Liver (tissue), 9 donors: ENCODE measurements around the gene PTPRN2. TPM values are rescaled to one million over a fixed set of nuclear protein-coding genes. Genes with fewer than 3 reads are reported as not detected.

Source experiments
- DNase-seq: peaks from one replicate; pipeline ENCODE4 v3.0.0-alpha.2; 2017; ENCODE audit warnings: low spot score
- H3K27ac ChIP-seq, 2 donors: one replicate each; pipeline ENCODE4 v1.7.0; 2013; ENCODE audit warnings: inconsistent platforms in 2 of 2, low read length in 2 of 2, control low read depth in 1 of 2, low read depth in 1 of 2, mild to moderate bottlenecking in 1 of 2
- H3K27me3 ChIP-seq, 4 donors: one replicate each; pipeline versions ENCODE4 v1.6.1 to v1.7.0; 2013; ENCODE audit warnings: low read length in 3 of 4, inconsistent platforms in 1 of 4, mild to moderate bottlenecking in 1 of 4, moderate library complexity in 1 of 4; ENCODE audit not compliant: control insufficient read depth in 4 of 4, insufficient read depth in 4 of 4
- H3K36me3 ChIP-seq, 4 donors: one replicate each; pipeline versions ENCODE4 v1.6.1 to v1.7.0; 2013; ENCODE audit warnings: low read length in 3 of 4, mild to moderate bottlenecking in 3 of 4, low read depth in 1 of 4, moderate library complexity in 1 of 4; ENCODE audit not compliant: control insufficient read depth in 4 of 4, insufficient read depth in 3 of 4
- H3K4me1 ChIP-seq, 4 donors: one replicate each; pipeline versions ENCODE4 v1.6.1 to v1.7.0; 2013; ENCODE audit warnings: low read length in 3 of 4, mild to moderate bottlenecking in 3 of 4, moderate library complexity in 1 of 4; ENCODE audit not compliant: control insufficient read depth in 4 of 4, insufficient read depth in 4 of 4
- H3K4me3 ChIP-seq, 3 donors: one replicate each; pipeline versions ENCODE4 v1.6.1 to v1.7.0; 2013; ENCODE audit warnings: low read length in 3 of 3, control low read depth in 1 of 3, low read depth in 1 of 3, mild to moderate bottlenecking in 1 of 3
- H3K9ac ChIP-seq, 2 donors: one replicate each; pipeline ENCODE4 v1.7.0; 2013; ENCODE audit warnings: low read length in 2 of 2, mild to moderate bottlenecking in 2 of 2, moderate library complexity in 2 of 2, control low read depth in 1 of 2, low read depth in 1 of 2
- H3K9me3 ChIP-seq, 4 donors: one replicate each; pipeline versions ENCODE4 v1.6.1 to v1.7.0; 2013; ENCODE audit warnings: low read length in 3 of 4; ENCODE audit not compliant: control insufficient read depth in 4 of 4
- EGR1 ChIP-seq, 2 donors: IDR thresholded peaks; 2 replicates each; pipeline ENCODE4 v1.6.1; 2016 to 2018; ENCODE audit warnings: antibody characterized with exemption in 2 of 2, low read depth in 2 of 2
- FOXA1 ChIP-seq: IDR thresholded peaks from 2 replicates; pipeline ENCODE4 v1.6.1; 2016; ENCODE audit warnings: antibody characterized with exemption
- FOXA2 ChIP-seq: IDR thresholded peaks from 2 replicates; pipeline ENCODE4 v1.6.1; 2016; ENCODE audit warnings: antibody characterized with exemption
- GABPA ChIP-seq, 2 donors: IDR thresholded peaks in 1 of 2; conservative IDR thresholded peaks in 1 of 2; 2 replicates each; pipeline ENCODE4 v1.6.1; 2016; ENCODE audit warnings: antibody characterized with exemption in 2 of 2, mild to moderate bottlenecking in 1 of 2, moderate library complexity in 1 of 2
- HNF4A ChIP-seq, 2 donors: conservative IDR thresholded peaks; 2 replicates each; pipeline ENCODE4 v1.6.1; 2016; ENCODE audit warnings: antibody characterized with exemption in 2 of 2, mild to moderate bottlenecking in 2 of 2
- HNF4G ChIP-seq: IDR thresholded peaks from 2 replicates; pipeline ENCODE4 v1.6.1; 2016; ENCODE audit warnings: antibody characterized with exemption
- JUND ChIP-seq, 2 donors: IDR thresholded peaks; 2 replicates each; pipeline ENCODE4 v1.6.1; 2016; ENCODE audit warnings: antibody characterized with exemption in 2 of 2
- NR2F2 ChIP-seq: IDR thresholded peaks from 2 replicates; pipeline ENCODE4 v1.6.1; 2016; ENCODE audit warnings: antibody characterized with exemption
- RAD21 ChIP-seq, 2 donors: IDR thresholded peaks; 2 replicates each; pipeline ENCODE4 v1.6.1; 2016; ENCODE audit warnings: antibody characterized with exemption in 2 of 2, mild to moderate bottlenecking in 2 of 2
- RXRA ChIP-seq, 2 donors: IDR thresholded peaks; 2 replicates each; pipeline ENCODE4 v1.6.1; 2017 to 2018; ENCODE audit warnings: antibody characterized with exemption in 2 of 2, mild to moderate bottlenecking in 1 of 2
- SP1 ChIP-seq: IDR thresholded peaks from 2 replicates; pipeline ENCODE4 v1.6.1; 2018; ENCODE audit warnings: antibody characterized with exemption, mild to moderate bottlenecking
- TAF1 ChIP-seq: conservative IDR thresholded peaks from 2 replicates; pipeline ENCODE4 v1.6.1; 2016; ENCODE audit warnings: antibody characterized with exemption, mild to moderate bottlenecking
- YY1 ChIP-seq: IDR thresholded peaks from 2 replicates; pipeline ENCODE4 v1.6.1; 2016; ENCODE audit warnings: antibody characterized with exemption, mild to moderate bottlenecking
- WGBS: extraction: QIAGEN DNeasy Blood & Tissue Kit; methylation state at CpG from one replicate; pipeline ENCODE4 v1.1.7; 2013; 5-methylcytosine and 5-hydroxymethylcytosine counted together
- polyA plus RNA-seq, 2 donors: library from polyadenylated mRNA; stranded (reverse) in 1 of 2; unstranded in 1 of 2; fragments of 200-250 nt in 1 of 2; fragments of >200 nt in 1 of 2; fragmentation: Nextera tagmentation in 1 of 2; extraction: Ambion mirVana in 1 of 2; gene quantifications; one replicate each; pipeline versions ENCODE4 v1.2.1 to v1.2.3, GENCODE V29; 2013 to 2015
- total RNA-seq, 2 donors: library from RNA; depleted of rRNA; stranded (reverse); fragments of >200 nt; gene quantifications; one replicate each; pipeline ENCODE4 v1.2.3, GENCODE V29; 2014
- TF ChIP-seq, protein P1 (sequence below): fragments of 150-350 bp; IDR thresholded peaks from 2 replicates; pipeline ENCODE4 v1.5.1; 2017; ENCODE audit warnings: improper control_type of control experiment, low read depth, low read length; ENCODE audit not compliant: missing input control
- TF ChIP-seq, protein P2 (sequence below): IDR thresholded peaks from 2 replicates; pipeline ENCODE4 v1.6.1; 2016; ENCODE audit warnings: antibody characterized with exemption
- TF ChIP-seq, protein P3 (sequence below): IDR thresholded peaks from 2 replicates; pipeline ENCODE4 v1.6.1; 2016; ENCODE audit warnings: antibody characterized with exemption, mild to moderate bottlenecking
- TF ChIP-seq, protein P4 (sequence below): IDR thresholded peaks from 2 replicates; pipeline ENCODE4 v1.6.1; 2016; ENCODE audit warnings: antibody characterized with exemption
- donor health status: healthy.
- donor health status: healthy.
- donor health status: healthy.
- donor health status: healthy.
- donor health status: healthy.

Gene PTPRN2
- total and polyA plus RNA-seq, 4 donors, result 0.75 to 1.9 (median 1.1) TPM

DNA sequence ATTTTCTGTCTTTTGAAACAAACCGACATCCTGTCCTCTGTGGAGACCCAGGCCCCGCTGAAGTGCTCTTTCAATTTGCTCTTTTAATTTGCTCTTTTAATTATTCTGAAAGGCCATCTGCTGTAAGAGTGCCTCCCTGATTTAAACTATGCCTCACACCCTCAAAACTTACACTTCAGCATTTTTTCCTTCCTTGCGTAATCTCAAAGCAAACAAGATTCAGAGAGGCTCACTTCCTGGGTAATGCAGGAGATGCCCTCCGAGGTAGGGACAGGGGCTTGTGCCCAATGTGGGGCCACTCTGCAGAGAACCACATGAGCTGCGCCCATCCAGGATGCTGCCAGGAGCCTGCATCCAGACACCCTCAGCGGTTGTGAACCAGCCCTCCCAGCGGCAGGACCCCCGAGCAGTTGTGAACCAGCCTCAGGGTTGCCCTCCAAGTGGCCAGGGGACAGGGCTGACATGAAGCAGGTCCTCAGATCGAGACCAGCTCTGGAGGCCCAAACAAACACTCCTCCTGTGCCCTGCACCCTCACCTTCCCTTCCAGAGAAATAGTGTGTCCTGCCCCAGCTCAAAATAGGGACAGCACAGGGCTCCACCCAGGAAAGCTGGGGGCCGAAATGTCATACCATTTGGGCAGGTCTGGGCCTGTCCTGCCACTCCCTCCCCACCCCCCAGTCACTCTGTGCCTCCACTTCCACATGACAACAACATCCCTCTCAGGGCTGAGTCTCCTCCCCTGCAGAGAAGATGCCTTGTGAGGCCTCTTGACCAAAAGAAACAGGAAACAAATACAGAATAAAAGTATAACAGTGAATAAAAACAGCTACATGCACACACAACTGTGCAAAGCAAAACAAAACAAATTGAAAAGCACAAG is 190.4 kb downstream of the PTPRN2 start (continued):
- TF ChIP-seq, protein P1, sequence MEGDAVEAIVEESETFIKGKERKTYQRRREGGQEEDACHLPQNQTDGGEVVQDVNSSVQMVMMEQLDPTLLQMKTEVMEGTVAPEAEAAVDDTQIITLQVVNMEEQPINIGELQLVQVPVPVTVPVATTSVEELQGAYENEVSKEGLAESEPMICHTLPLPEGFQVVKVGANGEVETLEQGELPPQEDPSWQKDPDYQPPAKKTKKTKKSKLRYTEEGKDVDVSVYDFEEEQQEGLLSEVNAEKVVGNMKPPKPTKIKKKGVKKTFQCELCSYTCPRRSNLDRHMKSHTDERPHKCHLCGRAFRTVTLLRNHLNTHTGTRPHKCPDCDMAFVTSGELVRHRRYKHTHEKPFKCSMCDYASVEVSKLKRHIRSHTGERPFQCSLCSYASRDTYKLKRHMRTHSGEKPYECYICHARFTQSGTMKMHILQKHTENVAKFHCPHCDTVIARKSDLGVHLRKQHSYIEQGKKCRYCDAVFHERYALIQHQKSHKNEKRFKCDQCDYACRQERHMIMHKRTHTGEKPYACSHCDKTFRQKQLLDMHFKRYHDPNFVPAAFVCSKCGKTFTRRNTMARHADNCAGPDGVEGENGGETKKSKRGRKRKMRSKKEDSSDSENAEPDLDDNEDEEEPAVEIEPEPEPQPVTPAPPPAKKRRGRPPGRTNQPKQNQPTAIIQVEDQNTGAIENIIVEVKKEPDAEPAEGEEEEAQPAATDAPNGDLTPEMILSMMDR, result no peak
- TF ChIP-seq, protein P2, sequence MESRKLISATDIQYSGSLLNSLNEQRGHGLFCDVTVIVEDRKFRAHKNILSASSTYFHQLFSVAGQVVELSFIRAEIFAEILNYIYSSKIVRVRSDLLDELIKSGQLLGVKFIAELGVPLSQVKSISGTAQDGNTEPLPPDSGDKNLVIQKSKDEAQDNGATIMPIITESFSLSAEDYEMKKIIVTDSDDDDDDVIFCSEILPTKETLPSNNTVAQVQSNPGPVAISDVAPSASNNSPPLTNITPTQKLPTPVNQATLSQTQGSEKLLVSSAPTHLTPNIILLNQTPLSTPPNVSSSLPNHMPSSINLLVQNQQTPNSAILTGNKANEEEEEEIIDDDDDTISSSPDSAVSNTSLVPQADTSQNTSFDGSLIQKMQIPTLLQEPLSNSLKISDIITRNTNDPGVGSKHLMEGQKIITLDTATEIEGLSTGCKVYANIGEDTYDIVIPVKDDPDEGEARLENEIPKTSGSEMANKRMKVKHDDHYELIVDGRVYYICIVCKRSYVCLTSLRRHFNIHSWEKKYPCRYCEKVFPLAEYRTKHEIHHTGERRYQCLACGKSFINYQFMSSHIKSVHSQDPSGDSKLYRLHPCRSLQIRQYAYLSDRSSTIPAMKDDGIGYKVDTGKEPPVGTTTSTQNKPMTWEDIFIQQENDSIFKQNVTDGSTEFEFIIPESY, result no peak
- TF ChIP-seq RAD21 (IDR thresholded peaks at IDR 0.05) (no peak), GABPA (IDR thresholded peaks at IDR 0.05 in 1 of 2, conservative IDR thresholded peaks at IDR 0.05 in 1 of 2) (no peak)

DNA sequence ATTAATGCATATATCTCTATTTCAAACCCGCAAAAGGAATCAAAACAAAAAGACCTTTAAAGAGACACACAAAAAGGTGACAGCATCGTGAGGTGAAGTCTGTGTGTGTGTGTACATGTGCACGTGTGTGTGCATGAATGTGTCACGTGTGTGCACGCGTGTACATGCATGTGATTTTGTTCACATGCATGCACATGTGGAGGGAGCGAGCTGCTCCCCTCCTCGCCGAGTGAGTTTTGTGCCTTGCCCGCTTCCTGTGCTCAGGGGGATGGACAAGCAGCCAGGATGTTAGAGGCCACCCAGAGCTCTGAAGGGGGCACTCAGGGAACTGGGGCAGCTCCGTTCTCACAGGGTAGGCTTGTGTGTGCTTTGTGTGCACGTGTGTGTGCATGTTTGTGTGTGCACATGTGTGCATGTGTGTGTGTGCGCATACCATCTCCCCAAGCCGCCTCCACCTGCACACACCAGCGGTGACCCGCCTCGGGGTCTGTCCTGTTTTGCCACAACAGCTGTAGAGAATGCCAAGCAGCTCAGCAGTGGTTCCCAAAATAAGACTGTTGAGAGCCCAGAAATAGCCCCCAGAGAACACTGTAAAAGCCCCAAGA is 191.2 kb downstream of the PTPRN2 start:
- Histone ChIP-seq H3K27me3 (no peaks in the 10 kb centered on the region), H3K9ac (no peak overlapping the region), H3K36me3 (no peaks in the 10 kb centered on the region), H3K9me3 (no peaks in the 10 kb centered on the region), H3K27ac (no peak overlapping the region), H3K4me1 (no peaks in the 10 kb centered on the region), H3K4me3 (no peak overlapping the region)
- DNase-seq, result no peak
- WGBS, result 73% methylated on average over 17 of the region's 17 CpGs
- TF ChIP-seq GABPA (IDR thresholded peaks at IDR 0.05 in 1 of 2, conservative IDR thresholded peaks at IDR 0.05 in 1 of 2) (no peak), HNF4G (no peak), JUND (IDR thresholded peaks at IDR 0.05) (no peak), YY1 (no peak), TAF1 (no peak), FOXA2 (no peak), FOXA1 (no peak), EGR1 (IDR thresholded peaks at IDR 0.05; ENCODE audit: low read depth in 2 of 2) (no peak), SP1 (no peak), RXRA (IDR thresholded peaks at IDR 0.05) (no peak), RAD21 (IDR thresholded peaks at IDR 0.05) (no peak), NR2F2 (no peak), HNF4A (conservative IDR thresholded peaks at IDR 0.05) (no peak)
- TF ChIP-seq, protein P2, result no peak
- TF ChIP-seq, protein P3, sequence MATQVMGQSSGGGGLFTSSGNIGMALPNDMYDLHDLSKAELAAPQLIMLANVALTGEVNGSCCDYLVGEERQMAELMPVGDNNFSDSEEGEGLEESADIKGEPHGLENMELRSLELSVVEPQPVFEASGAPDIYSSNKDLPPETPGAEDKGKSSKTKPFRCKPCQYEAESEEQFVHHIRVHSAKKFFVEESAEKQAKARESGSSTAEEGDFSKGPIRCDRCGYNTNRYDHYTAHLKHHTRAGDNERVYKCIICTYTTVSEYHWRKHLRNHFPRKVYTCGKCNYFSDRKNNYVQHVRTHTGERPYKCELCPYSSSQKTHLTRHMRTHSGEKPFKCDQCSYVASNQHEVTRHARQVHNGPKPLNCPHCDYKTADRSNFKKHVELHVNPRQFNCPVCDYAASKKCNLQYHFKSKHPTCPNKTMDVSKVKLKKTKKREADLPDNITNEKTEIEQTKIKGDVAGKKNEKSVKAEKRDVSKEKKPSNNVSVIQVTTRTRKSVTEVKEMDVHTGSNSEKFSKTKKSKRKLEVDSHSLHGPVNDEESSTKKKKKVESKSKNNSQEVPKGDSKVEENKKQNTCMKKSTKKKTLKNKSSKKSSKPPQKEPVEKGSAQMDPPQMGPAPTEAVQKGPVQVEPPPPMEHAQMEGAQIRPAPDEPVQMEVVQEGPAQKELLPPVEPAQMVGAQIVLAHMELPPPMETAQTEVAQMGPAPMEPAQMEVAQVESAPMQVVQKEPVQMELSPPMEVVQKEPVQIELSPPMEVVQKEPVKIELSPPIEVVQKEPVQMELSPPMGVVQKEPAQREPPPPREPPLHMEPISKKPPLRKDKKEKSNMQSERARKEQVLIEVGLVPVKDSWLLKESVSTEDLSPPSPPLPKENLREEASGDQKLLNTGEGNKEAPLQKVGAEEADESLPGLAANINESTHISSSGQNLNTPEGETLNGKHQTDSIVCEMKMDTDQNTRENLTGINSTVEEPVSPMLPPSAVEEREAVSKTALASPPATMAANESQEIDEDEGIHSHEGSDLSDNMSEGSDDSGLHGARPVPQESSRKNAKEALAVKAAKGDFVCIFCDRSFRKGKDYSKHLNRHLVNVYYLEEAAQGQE, result no peak
- TF ChIP-seq, protein P4, sequence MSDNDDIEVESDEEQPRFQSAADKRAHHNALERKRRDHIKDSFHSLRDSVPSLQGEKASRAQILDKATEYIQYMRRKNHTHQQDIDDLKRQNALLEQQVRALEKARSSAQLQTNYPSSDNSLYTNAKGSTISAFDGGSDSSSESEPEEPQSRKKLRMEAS, result no peak
